ENCODE results near the gene TRMT1L.

DNA sequence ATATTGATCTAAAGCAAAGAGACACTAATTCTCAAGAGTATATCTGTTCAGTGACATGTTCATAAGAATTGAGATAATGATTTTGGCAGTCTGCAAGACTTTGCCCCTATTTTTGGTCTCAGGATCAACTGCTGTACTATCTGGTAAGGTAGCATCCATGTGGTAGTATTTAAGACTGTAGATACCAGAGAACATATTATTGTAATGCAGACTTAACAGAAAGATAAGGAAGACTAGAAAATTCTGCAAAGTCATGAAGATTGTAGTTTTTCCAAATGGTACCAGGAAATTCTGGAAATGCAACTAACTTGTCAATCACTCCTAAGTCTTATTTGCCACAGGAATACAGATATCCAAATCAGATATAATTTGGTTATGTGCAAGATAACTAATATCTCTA lies 76.3 kb downstream of the TRMT1L start:
- TF ChIP-seq CTCF (IDR thresholded peaks at IDR 0.05; ENCODE audit: insufficient read depth, low read length) = no peak
- no peak for TF ChIP-seq POLR2AphosphoS5 (IDR thresholded peaks at IDR 0.05; ENCODE audit: low read depth)

Data from HL-60 (cell line).